Thoracic aorta (tissue), 2 donors: Measurements from ENCODE around the gene ARID1B. TPM values are rescaled to one million over a fixed set of nuclear protein-coding genes. Genes with fewer than 3 reads are reported as not detected.

Experiments
- ATAC-seq: fragments of 150-250 bp; one replicate; pipeline ENCODE4 v1.8.0; 2017; ENCODE audit warnings: low read depth; ENCODE audit not compliant: insufficient number of reproducible peaks, low FRiP score
- DNase-seq: peaks from one replicate; pipeline ENCODE4 v3.0.0-alpha.2; 2020; ENCODE audit warnings: low spot score
- H3K27ac ChIP-seq, 2 donors: fragments of 200-600 bp; sonication (generic); 1 replicate in 1 of 2; 2 replicates in 1 of 2; pipeline ENCODE4 v1.5.1; 2016; ENCODE audit warnings: mild to moderate bottlenecking in 2 of 2, moderate library complexity in 2 of 2
- H3K27me3 ChIP-seq: fragments of 200-600 bp; sonication (generic); replicated peaks from 2 replicates; pipeline ENCODE4 v1.6.0; 2016; ENCODE audit warnings: mild to moderate bottlenecking; ENCODE audit not compliant: insufficient read depth
- H3K36me3 ChIP-seq: fragments of 200-600 bp; sonication (generic); one replicate; pipeline ENCODE4 v1.5.1; 2016
- H3K4me1 ChIP-seq, 2 donors: fragments of 200-600 bp; sonication (generic); 1 replicate in 1 of 2; 2 replicates in 1 of 2; pipeline versions ENCODE4 v1.5.1 to v1.6.0; 2016; ENCODE audit warnings: low read depth in 2 of 2, mild to moderate bottlenecking in 1 of 2; ENCODE audit not compliant: control insufficient read depth in 1 of 2
- H3K4me3 ChIP-seq: fragments of 200-600 bp; sonication (generic); 2 replicates; pipeline ENCODE4 v1.5.1; 2016; ENCODE audit warnings: mild to moderate bottlenecking
- H3K9me3 ChIP-seq: fragments of 200-600 bp; sonication (generic); 2 replicates; pipeline ENCODE4 v1.5.1; 2016
- total RNA-seq, 2 donors: library from RNA; depleted of rRNA; stranded (reverse); fragments of >200 nt; gene quantifications; one replicate each; pipeline versions ENCODE4 v1.1.0 to v1.2.3, GENCODE V29; 2016
- TF ChIP-seq, protein P1 (sequence below): fragments of 200-600 bp; sonication (generic); IDR thresholded peaks from one replicate; pipeline ENCODE4 v1.5.1; 2019; ENCODE audit warnings: antibody characterized with exemption

ARID1B gene
- total RNA-seq, 2 donors from 2014 or later, result 120 to 158 TPM

GRCh38 chr6:157056275-157056674 lies 279.1 kb downstream of the ARID1B start:
- DNase-seq (no peak), ATAC-seq (no peak)
- H3K27me3 ChIP-seq, result no peaks in the 10 kb centered on the region
- no peak overlapping the region for H3K27ac ChIP-seq
- H3K36me3 ChIP-seq, result no peaks in the 10 kb centered on the region
- no peak overlapping the region for H3K4me3 ChIP-seq
- no peaks in the 10 kb centered on the region for H3K4me1 ChIP-seq
- H3K9me3 ChIP-seq, result no peaks in the 10 kb centered on the region
- TF ChIP-seq, protein P1, sequence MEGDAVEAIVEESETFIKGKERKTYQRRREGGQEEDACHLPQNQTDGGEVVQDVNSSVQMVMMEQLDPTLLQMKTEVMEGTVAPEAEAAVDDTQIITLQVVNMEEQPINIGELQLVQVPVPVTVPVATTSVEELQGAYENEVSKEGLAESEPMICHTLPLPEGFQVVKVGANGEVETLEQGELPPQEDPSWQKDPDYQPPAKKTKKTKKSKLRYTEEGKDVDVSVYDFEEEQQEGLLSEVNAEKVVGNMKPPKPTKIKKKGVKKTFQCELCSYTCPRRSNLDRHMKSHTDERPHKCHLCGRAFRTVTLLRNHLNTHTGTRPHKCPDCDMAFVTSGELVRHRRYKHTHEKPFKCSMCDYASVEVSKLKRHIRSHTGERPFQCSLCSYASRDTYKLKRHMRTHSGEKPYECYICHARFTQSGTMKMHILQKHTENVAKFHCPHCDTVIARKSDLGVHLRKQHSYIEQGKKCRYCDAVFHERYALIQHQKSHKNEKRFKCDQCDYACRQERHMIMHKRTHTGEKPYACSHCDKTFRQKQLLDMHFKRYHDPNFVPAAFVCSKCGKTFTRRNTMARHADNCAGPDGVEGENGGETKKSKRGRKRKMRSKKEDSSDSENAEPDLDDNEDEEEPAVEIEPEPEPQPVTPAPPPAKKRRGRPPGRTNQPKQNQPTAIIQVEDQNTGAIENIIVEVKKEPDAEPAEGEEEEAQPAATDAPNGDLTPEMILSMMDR, result no peak

- ATAC-seq (no peak), DNase-seq (no peak)
- no peak overlapping the region for H3K4me3 ChIP-seq
- no peaks in the 10 kb centered on the region for H3K9me3 ChIP-seq
- no peaks in the 10 kb centered on the region for H3K27me3 ChIP-seq
- H3K36me3 ChIP-seq, result no peaks in the 10 kb centered on the region
- TF ChIP-seq, protein P1, result no peak
- H3K4me1 ChIP-seq, result no peaks in the 10 kb centered on the region
- H3K27ac ChIP-seq, result no peak overlapping the region
These were observed 281.4 kb downstream of the ARID1B start for GRCh38 chr6:157058574-157058973.

DNA sequence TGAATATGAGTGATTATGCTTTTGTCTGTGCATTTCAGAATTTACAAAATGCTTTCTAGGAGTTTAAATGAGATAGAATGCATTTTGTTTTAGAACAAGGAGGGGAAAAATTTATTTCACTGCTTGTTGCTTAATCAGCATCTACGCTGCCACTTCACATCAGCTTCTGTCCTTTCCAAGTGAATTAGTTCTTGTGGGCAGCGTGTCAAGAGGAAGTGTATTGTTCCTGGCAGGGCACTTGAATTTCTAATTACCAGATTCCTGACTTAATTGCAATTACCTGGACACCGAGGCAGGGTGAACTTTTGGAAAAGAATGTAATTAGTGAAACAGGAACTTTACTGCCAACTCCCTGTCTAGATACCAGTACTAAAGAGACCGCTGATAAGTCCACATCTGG lies 282.6 kb downstream of the ARID1B start:
- Histone ChIP-seq H3K27ac (no peak overlapping the region), H3K9me3 (no peaks in the 10 kb centered on the region), H3K4me1 (no peaks in the 10 kb centered on the region), H3K4me3 (no peak overlapping the region), H3K27me3 (no peaks in the 10 kb centered on the region), H3K36me3 (no peaks in the 10 kb centered on the region)
- TF ChIP-seq, protein P1, result no peak
- DNase-seq (no peak), ATAC-seq (no peak)

DNA sequence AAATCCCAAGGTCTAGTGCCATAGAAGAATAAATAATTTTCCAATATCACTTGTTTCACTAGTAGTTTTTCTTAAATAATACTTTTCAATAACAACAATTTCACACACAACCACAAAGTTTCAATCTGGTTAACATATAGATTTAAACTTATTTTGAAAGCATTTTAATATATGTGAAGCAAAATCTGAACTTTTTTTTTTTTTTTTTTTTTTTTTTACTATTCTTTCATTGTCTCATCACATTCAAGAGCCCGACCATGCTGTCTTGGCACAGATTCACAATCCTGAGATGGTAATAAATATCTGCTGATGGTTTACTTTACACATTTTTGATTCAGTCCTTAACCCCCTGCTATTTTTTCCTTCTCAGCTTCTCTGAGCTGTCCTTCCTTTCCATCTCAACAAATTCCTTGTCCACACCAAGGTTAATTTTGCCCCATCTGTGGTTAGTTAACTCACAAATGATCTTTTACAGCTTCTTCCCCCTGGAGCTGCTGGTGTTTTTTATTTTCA lies 283.3 kb downstream of the ARID1B start:
- DNase-seq, result no peak
- no peaks in the 10 kb centered on the region for H3K9me3 ChIP-seq
- H3K4me3 ChIP-seq, result no peak overlapping the region
- no peaks in the 10 kb centered on the region for H3K27me3 ChIP-seq
- TF ChIP-seq, protein P1, result no peak
- no peak overlapping the region for H3K27ac ChIP-seq
- H3K4me1 ChIP-seq, result no peaks in the 10 kb centered on the region
- ATAC-seq, result no peak
- no peaks in the 10 kb centered on the region for H3K36me3 ChIP-seq

DNA sequence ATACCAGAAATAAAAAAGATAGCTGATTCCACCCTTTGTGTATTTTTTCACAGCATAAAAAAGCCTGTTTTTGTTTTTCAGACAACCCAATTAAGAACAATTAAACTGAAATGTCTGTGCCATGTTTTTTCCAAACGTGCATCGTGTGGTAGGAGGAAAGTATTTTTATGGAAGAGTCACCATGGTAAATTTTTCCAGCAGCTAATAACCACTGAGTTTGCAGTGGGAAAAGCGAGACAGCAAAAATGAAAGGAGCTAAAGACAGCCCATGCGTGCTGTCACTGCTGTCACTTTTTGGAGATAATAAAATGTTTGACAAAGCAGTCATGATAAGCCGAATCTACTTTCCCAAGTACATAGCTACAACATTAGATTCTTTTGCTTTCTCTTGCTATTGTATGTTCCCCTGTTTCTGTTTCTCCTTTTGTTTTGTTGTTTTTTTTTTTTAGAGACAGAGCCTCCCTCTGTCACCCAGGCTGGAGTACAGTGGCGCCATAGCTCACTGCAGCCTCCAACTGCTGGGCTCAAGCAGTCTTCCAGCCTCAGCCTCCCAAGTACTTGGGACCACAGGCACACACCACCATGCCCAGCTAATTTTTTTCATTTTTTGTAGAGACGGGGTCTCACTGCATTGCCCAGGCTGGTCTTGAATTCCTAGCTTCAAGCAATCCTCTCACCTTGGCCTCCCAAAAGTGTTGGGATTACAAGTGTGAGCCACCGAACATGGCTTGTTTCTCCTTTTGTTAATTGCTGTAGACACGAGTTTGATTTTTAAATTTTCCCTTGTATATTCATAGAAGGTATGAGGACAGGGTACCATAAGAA lies 284.8 kb downstream of the ARID1B start:
- Histone ChIP-seq H3K9me3 (no peaks in the 10 kb centered on the region), H3K27me3 (no peaks in the 10 kb centered on the region), H3K36me3 (no peaks in the 10 kb centered on the region), H3K4me1 (no peaks in the 10 kb centered on the region), H3K4me3 (no peak overlapping the region), H3K27ac (no peak overlapping the region)
- no peak for ATAC-seq
- TF ChIP-seq, protein P1, result no peak
- DNase-seq, result no peak
